NCI-H748 (cell line): ENCODE measurements around the gene HSD17B1.
"Not testable (repeated sequence)": the region's sequence is repeated elsewhere in the genome, so short reads cannot be mapped to it uniquely, and the experiment has no call there.

Experiments used
- DNase-seq: peaks from one replicate; lab custom pipeline; 2025; ENCODE audit not compliant: unreplicated experiment; lab: John Stamatoyannopoulos, UW

HSD17B1 gene, protein sequence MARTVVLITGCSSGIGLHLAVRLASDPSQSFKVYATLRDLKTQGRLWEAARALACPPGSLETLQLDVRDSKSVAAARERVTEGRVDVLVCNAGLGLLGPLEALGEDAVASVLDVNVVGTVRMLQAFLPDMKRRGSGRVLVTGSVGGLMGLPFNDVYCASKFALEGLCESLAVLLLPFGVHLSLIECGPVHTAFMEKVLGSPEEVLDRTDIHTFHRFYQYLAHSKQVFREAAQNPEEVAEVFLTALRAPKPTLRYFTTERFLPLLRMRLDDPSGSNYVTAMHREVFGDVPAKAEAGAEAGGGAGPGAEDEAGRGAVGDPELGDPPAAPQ

GRCh38 chr17:42552736-42553135, at the start of gene HSD17B1:
Gene HSD17B1, plus strand, starts transcription at chr17:42552923. Its CDS starts 11 bp downstream, at chr17:42552934.
- DNase-seq = not testable (repeated sequence)

DNA sequence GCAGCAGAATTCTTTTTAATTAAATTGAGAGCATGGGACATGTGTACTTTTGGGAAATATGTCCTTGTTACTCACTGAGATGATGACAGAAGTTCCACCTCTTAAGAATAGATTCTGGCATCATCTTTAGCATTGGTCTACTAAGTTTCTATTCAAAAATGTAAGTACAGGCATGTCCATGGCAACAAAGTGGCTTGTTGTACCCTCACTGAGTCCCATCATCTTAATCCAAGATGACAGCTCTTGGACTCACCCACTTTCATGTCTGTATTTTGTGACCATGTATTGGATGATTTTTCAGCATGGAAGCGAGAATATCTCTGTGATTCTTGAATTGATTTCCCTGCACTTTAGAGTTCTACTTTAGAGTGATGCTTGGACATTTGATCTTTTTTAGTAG, 49.8 kb upstream of the HSD17B1 start:
- no peak for DNase-seq

GRCh38 chr17:42507671-42508070, 45.1 kb upstream of the HSD17B1 start:
- DNase-seq = no peak

GRCh38 chr17:42508426-42509165, 44.1 kb upstream of the HSD17B1 start:
- no peak for DNase-seq

GRCh38 chr17:42509409-42509808, 43.3 kb upstream of the HSD17B1 start:
- no peak for DNase-seq

- no peak for DNase-seq
Measured at GRCh38 chr17:42509841-42510240, 42.9 kb upstream of the HSD17B1 start.

- DNase-seq = no peak
Measured at GRCh38 chr17:42512246-42512645, 40.5 kb upstream of the HSD17B1 start.

GRCh38 chr17:42512733-42513251, 39.9 kb upstream of the HSD17B1 start:
- no peak for DNase-seq

DNA sequence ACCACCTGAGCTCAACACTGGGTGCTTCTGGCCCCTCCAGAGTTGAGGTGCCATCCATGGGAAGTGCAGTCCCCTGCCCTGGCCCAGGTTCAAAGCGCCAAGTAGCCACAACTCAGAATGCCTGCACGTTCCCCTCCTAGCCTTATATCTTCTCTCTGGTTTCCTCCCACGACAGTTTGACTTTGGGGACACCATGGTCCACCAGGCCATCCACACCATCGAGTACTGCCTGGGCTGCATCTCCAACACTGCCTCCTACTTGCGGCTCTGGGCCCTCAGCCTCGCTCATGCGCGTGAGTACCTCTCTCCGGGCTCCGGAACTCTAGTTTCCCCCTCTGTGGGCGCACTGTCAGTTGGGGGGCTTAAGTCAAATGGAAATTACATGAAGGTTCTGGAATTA, 39.0 kb upstream of the HSD17B1 start:
- DNase-seq = no peak

GRCh38 chr17:42514279-42514678, 38.4 kb upstream of the HSD17B1 start:
- DNase-seq = no peak

DNA sequence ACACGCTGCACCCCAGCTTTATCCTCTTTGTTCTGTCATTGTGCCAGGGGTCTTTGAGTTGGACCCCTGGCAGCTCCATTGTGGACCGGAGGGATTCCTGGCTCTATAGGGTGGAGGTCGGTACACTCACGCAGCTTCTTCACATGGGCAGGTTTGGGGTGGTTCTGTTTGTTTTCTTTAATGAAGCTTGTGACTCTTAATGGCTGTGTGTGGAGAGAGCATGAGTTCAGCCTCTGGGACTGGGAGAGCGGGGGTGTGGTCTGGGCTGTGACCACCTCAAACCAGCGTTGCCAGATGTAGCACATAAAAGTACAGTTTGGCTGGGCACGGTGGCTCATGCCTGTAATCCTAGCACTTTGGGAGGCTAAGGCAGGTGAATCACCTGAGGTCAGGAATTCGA, 37.9 kb upstream of the HSD17B1 start:
- DNase-seq = no peak

DNA sequence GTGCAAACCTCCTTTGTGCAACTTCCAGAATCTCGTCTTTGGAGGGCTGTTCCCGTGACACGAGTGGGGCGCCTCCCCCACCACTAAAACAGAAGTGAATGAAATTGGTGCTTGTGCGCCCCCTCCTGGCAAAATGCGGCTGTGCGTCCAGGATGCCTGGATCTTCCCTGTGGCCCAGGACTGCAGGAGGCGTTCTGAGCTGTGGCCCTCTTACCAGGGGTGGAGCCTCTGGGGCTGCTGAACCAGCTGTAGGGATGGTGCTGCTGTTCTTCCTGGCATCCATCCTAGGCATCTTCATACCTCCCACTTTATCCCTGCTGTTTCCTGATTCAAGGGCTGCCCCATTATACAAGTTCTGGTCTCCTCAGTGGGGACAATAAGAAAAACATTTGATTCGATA, 35.2 kb upstream of the HSD17B1 start:
- peak; percentile 52 for DNase-seq

- DNase-seq = no peak
Measured at GRCh38 chr17:42518046-42518754, 34.5 kb upstream of the HSD17B1 start.

GRCh38 chr17:42518755-42519545, 33.8 kb upstream of the HSD17B1 start:
- DNase-seq = no peak

GRCh38 chr17:42519546-42520491, 32.9 kb upstream of the HSD17B1 start:
- DNase-seq = no peak

- no peak for DNase-seq
Measured at GRCh38 chr17:42520540-42520951, 32.2 kb upstream of the HSD17B1 start.

- no peak for DNase-seq
Measured at GRCh38 chr17:42521036-42521435, 31.7 kb upstream of the HSD17B1 start.

DNA sequence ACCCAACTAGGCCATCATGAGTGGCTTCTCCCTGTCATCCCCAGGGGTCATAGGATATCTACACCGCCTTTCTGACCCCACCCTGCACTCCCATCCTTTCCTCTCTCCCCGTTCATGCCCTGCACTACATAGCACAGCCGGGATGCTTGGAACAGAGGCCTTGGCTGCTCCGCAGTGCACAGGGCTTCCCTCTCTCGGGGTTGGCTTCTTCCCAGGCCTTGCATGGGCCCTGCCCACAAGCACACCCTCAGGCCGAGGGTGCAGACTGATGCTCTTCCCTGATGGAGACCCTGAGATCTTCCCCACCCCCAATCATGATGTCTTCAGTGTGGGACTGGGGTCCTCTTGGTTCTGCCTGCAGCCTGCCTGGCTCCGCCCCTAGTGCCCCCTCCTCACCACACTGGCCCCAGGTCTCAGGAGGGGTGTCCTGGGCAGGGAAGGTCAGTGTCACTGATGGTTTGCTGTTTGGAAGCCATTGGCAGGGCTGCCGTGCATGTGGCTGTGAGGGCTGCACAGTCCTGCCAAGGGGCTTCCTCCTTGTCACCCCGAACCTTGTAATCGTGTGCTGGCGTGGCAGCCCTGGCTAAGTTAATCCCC, 31.0 kb upstream of the HSD17B1 start:
- DNase-seq = no peak

- DNase-seq = no peak
Measured at GRCh38 chr17:42522263-42522790, 30.4 kb upstream of the HSD17B1 start.
